GM12865 (cell line): ENCODE measurements around the gene L3MBTL3.

Experiments
- DNase-seq: peaks from one replicate; pipeline ENCODE4 v3.0.0; 2010; ENCODE audit warnings: low read depth
- H3K4me3 ChIP-seq: 2 replicates; pipeline ENCODE4 v1.5.1; 2011; ENCODE audit warnings: mild to moderate bottlenecking, low read depth, low read length, control low read depth
- TF ChIP-seq, protein P1 (sequence below): IDR thresholded peaks from 2 replicates; pipeline ENCODE4 v1.5.1; 2011; ENCODE audit warnings: low read length, control low read depth, low read depth, inconsistent platforms; ENCODE audit not compliant: insufficient read depth; ENCODE audit errors: missing control alignments

Gene L3MBTL3

DNA sequence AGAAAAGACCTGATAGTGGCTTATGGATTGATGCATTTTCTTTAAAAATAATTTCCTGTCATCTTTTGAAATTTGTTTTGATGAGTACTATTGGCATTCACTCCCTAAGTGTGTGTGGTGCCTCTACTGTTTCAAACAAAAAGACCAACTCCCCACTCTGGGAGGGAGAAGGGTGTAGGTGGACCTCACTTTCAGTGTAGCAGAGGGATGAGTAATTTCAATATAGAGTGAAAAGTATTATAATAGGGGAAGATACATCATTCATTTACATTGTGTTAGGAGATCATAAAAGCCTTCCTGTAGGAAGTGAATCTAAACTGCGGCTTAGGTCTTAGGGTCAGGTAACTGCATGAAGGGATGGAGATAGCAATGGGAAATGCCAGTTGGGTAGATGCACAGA lies 158.0 kb downstream of the L3MBTL3 start:
- TF ChIP-seq, protein P1, sequence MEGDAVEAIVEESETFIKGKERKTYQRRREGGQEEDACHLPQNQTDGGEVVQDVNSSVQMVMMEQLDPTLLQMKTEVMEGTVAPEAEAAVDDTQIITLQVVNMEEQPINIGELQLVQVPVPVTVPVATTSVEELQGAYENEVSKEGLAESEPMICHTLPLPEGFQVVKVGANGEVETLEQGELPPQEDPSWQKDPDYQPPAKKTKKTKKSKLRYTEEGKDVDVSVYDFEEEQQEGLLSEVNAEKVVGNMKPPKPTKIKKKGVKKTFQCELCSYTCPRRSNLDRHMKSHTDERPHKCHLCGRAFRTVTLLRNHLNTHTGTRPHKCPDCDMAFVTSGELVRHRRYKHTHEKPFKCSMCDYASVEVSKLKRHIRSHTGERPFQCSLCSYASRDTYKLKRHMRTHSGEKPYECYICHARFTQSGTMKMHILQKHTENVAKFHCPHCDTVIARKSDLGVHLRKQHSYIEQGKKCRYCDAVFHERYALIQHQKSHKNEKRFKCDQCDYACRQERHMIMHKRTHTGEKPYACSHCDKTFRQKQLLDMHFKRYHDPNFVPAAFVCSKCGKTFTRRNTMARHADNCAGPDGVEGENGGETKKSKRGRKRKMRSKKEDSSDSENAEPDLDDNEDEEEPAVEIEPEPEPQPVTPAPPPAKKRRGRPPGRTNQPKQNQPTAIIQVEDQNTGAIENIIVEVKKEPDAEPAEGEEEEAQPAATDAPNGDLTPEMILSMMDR, result no peak
- H3K4me3 ChIP-seq, result no peak overlapping the region
- DNase-seq, result no peak

DNA sequence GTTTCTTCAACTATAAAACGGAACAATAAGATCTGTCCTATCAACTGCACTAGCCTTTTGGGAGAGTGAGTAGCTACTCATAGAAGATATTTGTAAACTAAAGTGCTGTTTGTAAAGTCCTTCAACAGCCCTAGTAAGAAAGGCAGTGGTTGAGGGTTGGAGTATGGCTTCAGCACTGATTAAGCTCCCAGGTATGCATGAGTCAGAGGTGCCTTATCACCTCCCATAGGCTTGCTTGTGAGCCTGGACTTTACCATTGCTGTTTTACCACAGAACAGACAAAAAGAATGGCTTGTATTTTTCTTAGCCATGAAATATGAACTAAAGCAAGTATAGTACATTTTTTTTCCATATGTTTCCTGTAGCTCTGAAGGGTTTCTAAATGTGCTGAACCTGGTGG lies 160.3 kb downstream of the L3MBTL3 start:
- no peak for DNase-seq

DNA sequence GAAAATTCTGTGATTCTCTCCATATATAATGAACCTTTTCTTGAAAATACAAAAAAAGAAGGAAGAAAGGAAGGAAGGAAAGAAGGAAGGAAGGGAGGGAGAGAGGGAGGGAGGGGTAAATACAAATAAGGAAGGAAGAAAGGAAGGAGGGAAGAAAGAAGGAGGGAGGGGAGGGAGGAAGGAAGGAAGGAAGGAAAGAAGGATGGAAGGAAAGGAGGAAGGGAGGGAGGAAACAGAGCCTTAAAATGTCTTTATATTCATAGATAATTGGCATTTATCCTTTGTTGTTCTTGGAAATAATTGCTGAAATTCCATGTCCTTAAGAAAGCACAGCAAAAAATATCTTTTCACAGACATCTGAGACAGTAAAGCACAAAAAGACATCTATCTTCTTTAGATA lies 164.1 kb downstream of the L3MBTL3 start:
- TF ChIP-seq, protein P1, result no peak
- H3K4me3 ChIP-seq, result no peak overlapping the region
- no peak for DNase-seq

More for the DNA sequence above, 160.3 kb downstream of the L3MBTL3 start:
- TF ChIP-seq, protein P1, result no peak
- no peak overlapping the region for H3K4me3 ChIP-seq

DNA sequence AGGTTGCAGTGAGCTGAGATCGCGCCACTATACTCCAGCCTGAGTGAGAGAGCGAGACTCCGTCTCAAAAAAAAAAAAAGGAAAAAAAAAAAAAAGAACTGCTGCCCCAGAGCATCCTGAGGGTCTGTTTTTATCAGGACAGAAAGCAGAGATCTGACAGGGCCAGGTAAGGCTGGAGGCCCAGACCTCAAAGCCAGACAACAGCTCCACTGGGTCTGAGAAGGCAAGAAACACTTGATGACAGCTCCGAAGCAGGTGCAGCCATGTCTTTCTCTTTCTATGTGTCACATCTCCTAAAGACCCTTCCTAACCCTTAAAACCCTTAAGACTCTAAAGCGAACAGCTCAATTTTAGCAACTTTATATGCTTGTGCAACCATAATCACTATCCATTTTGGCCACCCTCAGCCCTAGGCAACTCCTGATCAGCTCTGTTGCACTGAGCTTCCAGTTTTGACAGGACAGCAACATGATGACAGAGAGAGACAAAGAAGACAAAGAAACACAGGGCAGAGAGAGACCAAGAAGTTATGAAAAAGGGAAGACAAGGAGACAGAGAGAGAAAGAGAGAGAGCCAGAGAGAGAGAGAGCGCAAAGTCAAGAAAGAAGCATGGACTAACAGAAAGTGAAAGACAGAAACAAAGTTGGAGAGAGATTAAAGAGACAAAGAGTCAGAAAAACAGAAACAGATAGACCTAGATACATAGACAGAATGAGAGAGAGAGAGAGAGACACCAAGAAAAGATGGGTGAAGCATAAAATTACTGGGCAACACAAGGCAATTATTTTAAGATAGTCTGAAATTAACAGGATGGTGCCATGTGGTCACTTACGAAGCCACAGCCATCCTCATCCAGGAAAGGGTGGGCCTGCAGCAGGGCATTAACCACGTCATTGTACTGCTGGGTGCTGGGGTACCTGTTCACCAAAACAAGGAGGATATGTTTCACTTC lies 165.2 kb downstream of the L3MBTL3 start:
- H3K4me3 ChIP-seq, result no peak overlapping the region
- TF ChIP-seq, protein P1, result no peak
- peak; percentile 13 for DNase-seq

DNA sequence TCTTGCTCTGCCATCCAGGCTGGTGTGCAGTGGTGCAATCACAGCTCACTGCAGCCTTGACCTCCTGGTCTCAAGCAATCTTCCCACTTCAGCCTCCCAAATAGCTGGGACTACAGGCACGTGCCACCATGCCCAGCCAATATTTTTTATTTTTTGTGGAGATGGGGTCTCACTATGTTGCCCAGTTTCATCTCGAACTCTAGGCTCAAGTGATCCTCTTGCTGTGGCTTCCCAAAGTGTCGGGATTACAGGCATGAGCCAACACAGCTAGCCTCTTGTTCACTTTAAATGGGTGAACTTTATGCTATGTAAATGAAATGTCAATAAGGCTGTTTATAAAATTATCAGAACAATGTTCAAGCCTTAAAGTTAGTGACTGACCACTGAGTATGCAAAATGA lies 167.3 kb downstream of the L3MBTL3 start:
- TF ChIP-seq, protein P1, result no peak
- H3K4me3 ChIP-seq, result no peak overlapping the region
- no peak for DNase-seq

DNA sequence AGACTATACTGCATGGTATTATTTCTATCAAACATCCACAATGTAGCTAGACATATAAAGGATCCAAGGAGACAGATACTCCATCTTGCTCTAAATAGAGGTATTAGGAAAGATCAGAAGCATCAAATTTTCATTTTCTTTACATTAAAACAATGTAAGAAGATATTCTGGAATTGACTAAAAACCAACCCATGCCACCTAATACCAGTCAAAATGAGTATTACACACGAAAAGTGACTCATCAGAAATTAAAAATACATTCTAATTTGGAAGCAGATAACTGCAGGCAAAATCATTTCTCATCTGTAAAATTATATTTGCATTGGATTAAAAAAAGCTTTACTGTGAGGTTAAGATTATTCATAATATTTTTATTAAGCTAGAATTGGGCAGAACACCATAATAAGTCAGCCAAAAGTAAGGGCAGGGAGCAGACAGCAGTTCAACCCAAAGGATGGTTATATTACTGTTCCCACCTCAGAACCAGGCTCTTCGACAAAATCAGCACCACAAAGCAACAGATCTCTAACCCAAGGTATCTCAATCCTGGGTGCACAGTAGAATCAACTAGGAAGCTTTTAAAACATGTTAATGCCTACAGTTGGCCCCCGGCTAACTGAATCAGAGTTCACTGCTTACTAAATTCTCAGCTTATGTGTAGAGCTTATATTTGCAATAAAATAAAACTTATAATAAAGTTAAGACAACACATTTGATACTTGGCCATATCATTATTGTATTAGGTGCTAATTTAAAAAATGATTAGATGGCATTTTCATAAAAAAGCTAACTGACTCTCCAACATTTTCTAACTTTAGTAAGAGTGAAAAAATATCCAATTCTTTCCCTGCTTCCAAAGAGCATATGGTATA lies 169.2 kb downstream of the L3MBTL3 start:
- no peak for DNase-seq
- no peak overlapping the region for H3K4me3 ChIP-seq
- TF ChIP-seq, protein P1, result no peak
